Activated CD4-positive, alpha-beta T cell treated with anti-CD3 and anti-CD28 coated beads, Interleukin-2, amount 50 U/mL, for 16 hours (primary cell): ENCODE results near the gene MACF1.
A peak's percentile ranks its signal among the peaks of the same experiment; 100 is the strongest.
"Not testable (repeated sequence)": the region's sequence is repeated elsewhere in the genome, so short reads cannot be mapped to it uniquely, and the experiment has no call there.

ENCODE experiments used
- DNase-seq: peaks from one replicate; pipeline ENCODE4 v3.0.0-alpha.2; 2020

The MACF1 gene

GRCh38 chr1:39473324-39473723 is 268.8 kb downstream of the MACF1 start:
- no peak for DNase-seq

- DNase-seq, result no peak
Observed at GRCh38 chr1:39474810-39475209, 270.3 kb downstream of the MACF1 start.

DNA sequence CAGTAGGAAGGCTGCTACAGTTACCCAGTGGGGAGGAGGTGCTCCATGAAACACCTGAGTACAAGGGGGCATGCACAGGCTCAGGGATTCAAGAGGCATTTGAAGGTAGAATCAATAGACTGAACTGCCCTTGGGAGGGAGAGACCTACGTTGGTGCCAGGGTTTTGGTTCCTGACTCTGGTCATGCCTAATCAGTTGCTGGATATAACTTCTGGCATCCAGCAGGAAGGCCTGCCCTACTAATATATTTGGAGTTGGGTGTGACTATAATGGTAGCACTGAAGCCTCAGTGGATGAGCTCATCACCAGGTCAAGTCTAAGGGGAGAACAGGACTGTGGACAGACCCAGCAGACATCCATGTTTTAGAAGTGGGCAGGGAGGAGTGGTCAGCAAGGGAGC is 271.1 kb downstream of the MACF1 start:
- not testable (repeated sequence) for DNase-seq

DNA sequence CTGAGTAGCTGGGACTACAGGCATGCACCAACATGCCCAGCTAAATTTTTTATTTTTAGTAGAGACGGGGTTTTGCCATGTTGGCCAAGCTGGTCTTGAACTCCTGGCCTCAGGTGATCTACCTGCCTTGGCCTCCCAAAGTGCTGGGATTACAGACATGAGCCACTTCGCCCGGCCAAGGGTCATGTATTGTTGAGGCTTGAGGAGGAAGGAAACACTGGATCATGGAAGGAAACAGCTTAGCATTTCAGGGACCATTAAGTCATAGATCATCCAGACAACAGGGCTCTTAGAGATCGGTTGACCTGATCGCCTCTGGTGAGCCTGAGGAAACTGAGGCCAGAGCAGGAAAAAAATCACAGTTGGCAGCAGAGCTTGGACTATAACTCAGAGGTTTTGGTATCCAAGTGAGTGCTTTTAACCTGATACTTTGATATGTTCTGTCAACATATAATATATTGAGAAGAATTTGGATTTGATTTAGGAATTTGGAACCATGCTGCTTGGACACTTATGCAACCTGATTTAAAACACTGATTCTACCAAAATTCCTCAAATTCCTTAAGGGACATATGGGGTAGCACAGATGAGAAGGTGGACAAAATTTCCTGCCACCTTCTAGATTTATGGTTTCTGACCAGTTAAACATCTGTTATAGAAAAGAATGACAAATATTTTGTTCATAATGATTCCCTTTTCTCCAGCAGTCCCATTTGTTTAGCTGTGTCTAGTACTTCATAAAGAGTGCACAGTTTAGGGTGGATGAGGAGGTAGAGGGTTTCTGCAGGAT is 273.8 kb downstream of the MACF1 start:
- DNase-seq, result no peak

- DNase-seq, result no peak
Observed at GRCh38 chr1:39481289-39481688, 276.8 kb downstream of the MACF1 start.

DNA sequence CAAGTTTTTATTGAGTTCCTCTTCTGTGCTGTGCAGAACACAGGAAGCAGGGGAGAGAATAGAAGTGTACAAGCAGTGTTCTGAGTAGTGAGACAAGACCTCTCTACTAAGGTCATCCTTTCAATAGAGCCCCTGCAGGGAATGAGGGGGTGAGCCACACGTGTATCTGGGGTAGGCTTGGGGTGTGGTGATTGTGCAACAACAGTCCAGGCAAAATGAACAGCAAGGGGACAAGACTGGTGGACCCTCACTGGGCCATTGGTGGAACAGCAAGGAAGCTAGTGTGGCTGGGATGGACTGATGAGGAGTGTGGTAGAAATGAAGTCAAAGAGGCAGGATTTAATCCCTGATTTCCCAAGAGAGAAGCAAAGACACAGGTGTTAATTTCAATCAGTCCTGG is 278.8 kb downstream of the MACF1 start:
- DNase-seq, result no peak

GRCh38 chr1:39484564-39484963 is 280.1 kb downstream of the MACF1 start:
- DNase-seq, result no peak

GRCh38 chr1:39485046-39485803 is 280.7 kb downstream of the MACF1 start:
- no peak for DNase-seq

DNA sequence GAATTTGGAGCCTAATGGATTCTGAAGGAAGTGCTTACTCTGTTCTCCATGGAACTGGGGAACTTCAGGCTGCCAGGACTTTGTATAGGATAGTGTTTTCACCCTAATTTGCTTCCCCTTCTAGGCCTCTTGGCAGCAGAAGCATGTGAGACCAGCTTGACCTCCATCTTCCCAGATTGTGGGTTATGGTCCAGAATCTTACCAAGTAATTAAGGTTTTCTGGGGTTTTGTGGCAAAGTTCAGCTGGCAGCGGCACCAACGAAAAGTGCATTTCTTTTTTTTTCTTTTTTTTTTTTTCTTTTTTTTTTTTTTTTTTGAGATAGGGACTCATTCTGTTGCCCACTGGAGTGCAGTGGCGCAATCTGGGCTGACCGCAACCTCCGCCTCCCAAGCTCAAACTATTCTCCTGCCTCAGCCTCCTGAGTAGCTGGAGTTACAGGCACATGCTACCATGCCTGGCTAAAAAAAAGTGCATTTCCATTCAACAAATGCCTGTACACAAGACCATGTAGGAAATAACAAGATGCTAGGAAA is 283.6 kb downstream of the MACF1 start:
- no peak for DNase-seq

DNA sequence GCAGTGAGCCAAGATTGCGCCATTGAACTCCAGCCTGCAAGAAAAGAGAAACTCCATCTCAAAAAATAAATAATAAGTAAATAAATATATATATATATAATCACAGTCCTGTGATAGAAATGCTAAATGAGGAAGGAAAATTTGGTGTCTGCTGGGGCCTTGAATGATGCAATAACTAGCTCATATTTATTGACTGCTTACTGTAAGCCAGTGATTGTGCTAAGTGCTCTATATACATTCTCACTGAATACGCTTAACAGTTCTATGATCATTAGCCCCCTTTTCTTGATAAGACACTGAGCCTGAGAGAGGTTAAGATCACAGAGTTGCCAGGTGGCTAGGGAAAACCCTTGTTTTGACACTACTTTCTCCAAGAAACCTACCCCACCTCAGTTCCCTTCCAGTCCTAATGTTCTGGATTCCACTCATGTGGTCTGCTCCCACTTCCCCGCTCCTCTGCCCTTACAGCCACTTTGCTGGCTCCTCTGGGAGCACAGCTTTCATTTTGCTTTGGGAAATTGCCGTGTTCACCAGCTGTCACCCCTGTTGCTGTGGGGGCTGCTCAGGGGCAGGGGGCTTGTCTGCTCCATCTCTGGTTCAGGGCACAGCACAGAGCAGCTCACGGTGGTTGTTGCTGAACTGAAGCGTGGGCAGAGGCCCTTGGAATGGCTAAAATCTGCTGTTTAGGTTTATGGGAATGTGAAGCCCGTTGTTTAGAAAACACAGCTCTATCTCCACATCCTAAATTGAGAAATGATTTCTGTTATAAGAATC is 284.5 kb downstream of the MACF1 start:
- DNase-seq, result no peak

- no peak for DNase-seq
Observed at GRCh38 chr1:39489567-39490239, 285.2 kb downstream of the MACF1 start.

- DNase-seq, result no peak
Observed at GRCh38 chr1:39490596-39491145, 286.2 kb downstream of the MACF1 start.

DNA sequence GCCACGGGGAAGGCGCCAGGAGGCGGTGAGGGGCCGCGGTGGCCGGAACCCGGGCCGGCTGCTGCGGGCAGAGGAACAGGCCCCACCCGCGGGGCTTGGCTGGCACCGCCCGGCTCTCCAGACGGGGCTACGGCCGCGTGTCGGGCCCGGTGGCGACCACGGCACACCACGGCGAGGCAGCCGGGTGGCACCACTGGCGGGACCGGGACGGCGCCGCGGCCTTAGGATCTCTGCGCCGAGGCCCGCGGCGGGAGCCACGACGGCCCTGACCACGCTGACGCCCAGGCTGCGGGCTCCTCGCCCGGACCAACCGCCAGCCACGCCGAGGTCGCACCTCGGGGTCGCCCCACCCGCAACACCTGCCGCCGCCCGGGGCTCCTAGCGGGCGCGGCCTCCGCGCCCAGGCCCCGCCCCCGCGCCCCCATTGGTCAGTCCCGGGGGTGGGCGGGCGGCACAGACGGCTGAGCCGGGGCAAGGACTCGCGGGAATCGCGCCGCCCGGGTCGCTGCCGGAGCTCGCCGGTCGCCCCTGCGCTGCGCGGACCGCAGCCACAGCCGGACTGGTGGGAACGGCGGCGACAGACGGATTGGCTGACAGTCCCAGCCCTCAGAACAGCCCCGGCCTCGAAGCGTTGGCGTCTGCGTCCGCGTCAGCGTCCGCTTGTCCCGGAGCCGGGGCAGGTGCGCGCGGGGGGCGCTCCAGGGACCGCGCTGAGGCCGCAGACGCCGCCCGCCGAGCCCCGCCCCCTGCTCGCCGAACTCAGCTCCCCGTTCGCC is 286.8 kb downstream of the MACF1 start, which contains the start of gene BMP8A:
TSS of gene BMP8A (plus strand) at position 491 of the 776 bp plus-strand sequence. CDS start 356 bp downstream, outside the sequence.
- DNase-seq, result peak; percentile 44

DNA sequence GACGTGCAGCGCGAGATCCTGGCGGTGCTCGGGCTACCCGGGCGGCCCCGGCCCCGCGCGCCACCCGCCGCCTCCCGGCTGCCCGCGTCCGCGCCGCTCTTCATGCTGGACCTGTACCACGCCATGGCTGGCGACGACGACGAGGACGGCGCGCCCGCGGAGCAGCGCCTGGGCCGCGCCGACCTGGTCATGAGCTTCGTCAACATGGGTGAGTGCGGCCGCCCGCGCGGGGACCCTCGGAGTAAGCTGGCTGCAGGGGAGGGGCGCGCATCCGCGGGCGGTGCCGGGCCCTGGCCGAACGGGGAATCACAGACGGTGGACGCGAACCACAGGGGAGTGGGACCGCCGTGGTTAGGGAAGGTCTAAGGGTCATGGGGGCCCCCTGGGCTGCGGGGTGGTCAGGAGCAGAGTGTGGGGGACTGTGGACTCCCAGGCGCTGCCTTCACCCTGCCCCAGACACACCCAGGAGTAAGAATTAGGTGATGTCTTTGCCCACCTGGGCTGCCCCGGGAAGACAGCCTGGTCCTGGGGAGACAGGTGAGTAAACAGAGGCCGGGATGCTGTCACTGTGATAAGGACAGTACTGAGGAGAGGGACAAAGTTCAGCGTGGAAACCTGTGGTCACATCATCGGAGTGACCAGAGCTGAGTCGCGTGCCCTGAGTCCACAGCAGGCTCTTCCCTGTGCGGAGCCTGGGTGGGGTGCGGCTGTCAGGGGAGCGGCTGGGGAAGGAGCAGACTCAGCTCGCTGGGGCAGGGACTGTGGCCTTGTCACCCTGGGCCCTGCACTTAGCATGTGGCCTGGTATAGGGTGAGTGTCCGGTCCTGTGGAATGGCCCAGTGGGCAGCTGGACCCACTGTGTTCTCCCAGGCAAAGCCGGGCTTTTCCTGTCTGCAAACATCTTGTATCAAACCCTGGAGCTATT is 287.9 kb downstream of the MACF1 start:
- DNase-seq, result not testable (repeated sequence)

GRCh38 chr1:39493043-39493810 is 288.7 kb downstream of the MACF1 start:
- DNase-seq, result not testable (repeated sequence)

- no peak for DNase-seq
Observed at GRCh38 chr1:39494671-39495410, 290.3 kb downstream of the MACF1 start.

GRCh38 chr1:39496520-39496919 is 292.0 kb downstream of the MACF1 start:
- DNase-seq, result not testable (repeated sequence)

DNA sequence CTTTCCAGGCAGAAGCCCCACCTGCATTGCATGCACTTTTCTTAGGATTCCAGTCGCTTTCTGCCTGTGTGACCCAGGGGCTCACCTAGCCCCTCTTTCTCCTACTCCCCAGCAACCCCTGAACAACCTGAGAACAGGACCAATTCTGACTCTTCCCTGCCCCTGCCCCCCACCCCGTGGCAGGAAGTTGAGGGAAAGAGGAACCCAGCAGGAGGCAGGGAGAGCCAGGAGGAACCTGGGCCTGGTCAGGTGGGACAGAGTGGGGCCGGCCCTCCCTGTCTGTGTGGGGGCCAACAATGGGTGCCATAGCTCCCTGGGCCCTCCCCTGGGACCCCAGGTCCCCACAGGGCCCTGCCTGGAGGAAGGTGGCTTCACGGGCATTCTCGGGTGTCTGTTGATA is 293.1 kb downstream of the MACF1 start:
- no peak for DNase-seq
